GM18499 (cell line): Measurements from ENCODE around the gene SNRPD1.
"Not testable (repeated sequence)": the region's sequence is repeated elsewhere in the genome, so short reads cannot be mapped to it uniquely, and the experiment has no call there.

Source experiments
- ATAC-seq: cut with Tn5 transposase; IDR thresholded peaks from one replicate; pipeline ENCODE4 v1.9.1; 2021; ENCODE audit warnings: moderate number of reproducible peaks; ENCODE audit not compliant: insufficient read depth, unreplicated experiment

Gene SNRPD1

DNA sequence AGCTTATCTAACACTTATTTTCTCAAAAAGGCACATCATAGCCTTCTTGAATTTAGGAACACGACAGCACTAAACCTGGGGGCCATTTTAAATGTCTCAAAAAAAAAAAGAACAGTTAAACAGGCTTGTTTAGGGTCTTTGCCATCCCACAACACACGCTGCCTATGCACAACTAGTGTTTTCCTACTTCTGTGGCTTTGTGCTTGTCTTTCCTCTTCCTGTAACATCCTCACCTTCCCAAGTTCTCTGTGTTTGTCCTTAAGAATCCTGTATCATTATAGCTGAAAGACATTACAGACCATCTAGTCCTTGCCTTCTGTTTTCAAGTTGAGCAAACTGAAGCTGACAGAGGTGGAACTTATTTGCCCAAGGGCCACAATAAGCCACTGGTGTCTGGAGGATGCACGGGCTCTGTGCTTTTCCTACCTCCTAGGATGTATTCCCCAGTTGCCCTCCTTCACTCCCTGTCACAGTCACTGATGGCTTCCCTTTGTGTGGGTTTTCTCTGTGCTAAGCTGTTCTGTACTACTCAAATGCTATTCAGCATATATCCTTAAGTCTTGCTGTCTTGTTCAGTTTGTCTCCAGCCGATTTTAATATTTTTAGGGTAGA is 22.6 kb downstream of the SNRPD1 start:
- no peak for ATAC-seq

DNA sequence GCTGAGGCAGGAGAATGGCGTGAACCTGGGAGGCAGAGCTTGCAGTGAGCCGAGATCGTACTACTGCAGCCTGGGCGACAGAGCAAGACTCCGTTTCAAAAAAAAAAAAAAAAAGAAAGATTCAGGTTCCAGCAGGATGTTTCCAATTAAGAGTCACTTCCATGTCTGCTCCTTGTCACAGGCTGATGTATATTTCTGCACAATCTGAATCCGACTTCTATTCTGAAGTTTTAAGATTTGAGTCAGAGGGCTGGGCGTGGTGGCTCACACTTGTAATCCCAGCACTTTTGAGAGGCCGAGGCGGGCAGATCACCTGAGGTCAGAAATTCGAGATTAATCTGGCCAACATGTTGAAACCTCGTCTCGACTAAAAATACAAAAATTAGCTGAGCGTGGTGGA is 24.7 kb downstream of the SNRPD1 start:
- no peak for ATAC-seq

DNA sequence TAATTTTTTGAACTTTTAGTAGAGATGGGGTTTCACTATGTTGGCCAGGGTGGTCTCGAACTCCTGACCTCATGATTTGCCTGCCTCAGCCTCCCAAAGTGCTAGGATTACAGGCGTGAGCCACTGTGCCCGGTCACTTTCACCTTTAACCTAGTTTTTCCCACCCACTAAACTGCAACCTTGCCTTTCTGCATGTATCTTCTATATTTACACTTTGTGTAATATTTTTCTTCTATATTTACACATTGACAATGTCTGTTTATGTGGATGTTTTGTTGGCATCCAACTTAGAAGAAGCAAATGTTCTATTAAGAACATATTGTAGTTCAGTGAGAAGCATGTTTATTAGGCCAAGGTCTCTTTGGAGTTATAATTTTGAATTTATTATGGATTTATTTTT is 26.7 kb downstream of the SNRPD1 start:
- no peak for ATAC-seq

GRCh38 chr18:21640375-21640774 is 28.3 kb downstream of the SNRPD1 start:
- not testable (repeated sequence) for ATAC-seq

- ATAC-seq = no peak
These were observed 38.2 kb downstream of the SNRPD1 start for GRCh38 chr18:21650311-21650710.

DNA sequence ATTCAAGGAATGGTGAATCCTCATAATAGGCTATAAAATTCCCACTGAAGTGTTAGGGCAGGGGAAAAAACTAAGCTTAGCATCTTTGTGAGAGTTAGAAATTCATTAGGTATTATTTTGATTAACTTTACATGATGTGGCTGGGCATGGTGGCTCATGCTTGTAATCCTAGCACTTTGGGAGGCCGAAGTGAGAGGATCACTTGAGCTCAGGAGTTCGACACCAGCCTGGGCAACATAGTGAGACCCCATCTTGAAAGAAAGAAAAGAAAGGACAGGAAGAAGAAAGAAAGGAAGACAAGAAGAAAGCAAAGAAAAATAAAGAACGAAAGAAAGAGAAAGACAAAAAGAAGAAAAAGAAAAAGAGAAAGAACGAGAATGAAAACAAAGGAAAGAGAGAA is 40.0 kb downstream of the SNRPD1 start:
- no peak for ATAC-seq

- no peak for ATAC-seq
These were observed 41.2 kb downstream of the SNRPD1 start for GRCh38 chr18:21653361-21653760.

- ATAC-seq = no peak
These were observed 44.3 kb downstream of the SNRPD1 start for GRCh38 chr18:21656402-21656801.

DNA sequence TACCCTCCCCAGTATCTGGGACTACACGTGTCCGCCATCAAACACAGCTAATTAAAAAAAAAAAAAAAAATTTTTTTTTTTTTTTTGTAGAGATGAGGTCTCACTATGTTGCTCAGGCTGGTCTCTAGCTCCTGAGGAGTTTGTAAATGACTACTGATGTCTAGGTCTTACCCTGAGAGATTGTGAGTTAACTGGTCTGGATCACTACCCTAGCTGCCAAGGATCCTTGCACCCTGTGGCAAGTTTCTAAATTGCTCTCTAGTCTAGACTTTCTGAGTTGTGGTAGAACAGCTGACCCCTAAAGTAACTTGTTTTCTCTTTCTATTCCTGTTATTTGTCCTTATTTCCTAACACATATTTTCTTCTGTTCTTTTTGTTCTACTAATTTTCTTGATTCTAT is 48.0 kb downstream of the SNRPD1 start:
- no peak for ATAC-seq

GRCh38 chr18:21662581-21662980 is 50.5 kb downstream of the SNRPD1 start:
- no peak for ATAC-seq

GRCh38 chr18:21663578-21663977 is 51.5 kb downstream of the SNRPD1 start:
- ATAC-seq = no peak

GRCh38 chr18:21664069-21664468 is 52.0 kb downstream of the SNRPD1 start:
- no peak for ATAC-seq

GRCh38 chr18:21669736-21670285 is 57.7 kb downstream of the SNRPD1 start:
- no peak for ATAC-seq

DNA sequence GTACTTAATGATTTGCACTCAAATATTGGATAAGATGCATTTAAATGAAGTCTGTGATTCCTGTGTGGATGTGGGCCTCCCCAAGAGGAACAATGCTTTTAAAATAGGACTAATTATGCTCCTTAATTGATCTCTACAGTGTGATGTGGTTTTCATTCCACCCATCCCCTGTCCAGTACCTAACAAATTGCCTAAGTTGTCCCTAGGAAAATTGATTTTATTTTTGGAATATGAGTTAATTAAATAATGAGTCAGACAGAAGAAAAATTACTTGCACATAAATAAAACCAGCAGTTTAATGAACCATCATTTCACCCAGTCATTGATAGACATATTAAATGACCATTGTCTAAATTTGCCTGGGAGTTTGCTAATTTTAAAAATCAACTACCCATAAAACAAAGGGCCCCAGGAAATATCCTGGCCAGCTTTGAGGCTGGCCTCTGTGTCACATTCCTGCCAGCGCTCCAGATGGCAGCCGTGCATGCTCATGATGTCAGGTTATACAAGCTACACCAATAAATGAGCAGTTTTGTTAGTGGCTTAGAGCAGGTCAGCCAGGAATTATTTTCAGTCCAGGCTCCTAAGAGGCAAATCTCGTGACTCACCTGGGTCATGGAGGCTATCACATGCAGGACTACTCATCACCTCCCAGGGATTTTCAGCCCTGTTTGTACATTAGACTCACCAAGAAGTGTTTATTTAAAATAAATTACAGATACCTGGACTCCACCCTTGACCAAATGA is 60.6 kb downstream of the SNRPD1 start:
- no peak for ATAC-seq

DNA sequence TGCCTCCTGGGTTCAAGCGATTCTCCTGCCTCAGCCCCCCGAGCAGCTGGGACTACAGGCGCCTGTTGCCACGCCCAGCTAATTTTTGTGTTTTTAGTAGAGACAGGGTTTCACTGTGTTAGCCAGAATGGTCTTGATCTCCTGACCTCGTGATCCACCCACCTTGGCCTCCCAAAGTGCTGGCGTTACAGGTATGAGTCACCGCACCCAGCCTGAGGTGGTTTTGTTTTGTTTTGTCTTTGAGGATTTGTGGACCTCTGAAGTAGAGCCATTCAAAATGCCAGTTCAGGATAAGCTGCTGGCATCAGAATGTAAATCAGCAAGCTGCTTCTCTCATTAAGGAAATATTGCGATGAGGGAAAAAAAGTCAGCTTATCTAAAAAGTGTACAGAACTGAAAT is 63.2 kb downstream of the SNRPD1 start:
- ATAC-seq = not testable (repeated sequence)

- no peak for ATAC-seq
These were observed 66.7 kb downstream of the SNRPD1 start for GRCh38 chr18:21678859-21679258.

GRCh38 chr18:21680161-21680560 is 68.0 kb downstream of the SNRPD1 start:
- no peak for ATAC-seq

- no peak for ATAC-seq
These were observed 70.4 kb downstream of the SNRPD1 start for GRCh38 chr18:21682371-21683051.
